HEK293T (cell line): Measurements from ENCODE around the gene NSFL1C.
"Not testable (repeated sequence)": the region's sequence is repeated elsewhere in the genome, so short reads cannot be mapped to it uniquely, and the experiment has no call there.

Experiments used
- CTCF ChIA-PET: fragments of 350-600 bp; formaldehyde crosslinking; extraction: SDS; loops from one replicate; lab custom pipeline; 2021; ENCODE audit warnings: antibody characterized with exemption, inconsistent platforms; lab: Yijun Ruan, JAX
- POLR2A ChIA-PET: fragments of 350-600 bp; formaldehyde crosslinking; extraction: SDS; loops from one replicate; lab custom pipeline; 2020; ENCODE audit warnings: antibody characterized with exemption, inconsistent platforms; lab: Yijun Ruan, JAX
- DNase-seq: peaks from one replicate; pipeline ENCODE4 v3.0.0; 2012; ENCODE audit warnings: mixed read lengths; ENCODE audit errors: extremely low spot score
- ARNT ChIP-seq: fragments of 450-650 bp; IDR thresholded peaks from 2 replicates; pipeline ENCODE4 v1.6.1; 2017; ENCODE audit warnings: mild to moderate bottlenecking
- BHLHE40 ChIP-seq: fragments of 450-650 bp; IDR thresholded peaks from 2 replicates; pipeline ENCODE4 v1.6.1; 2016; ENCODE audit warnings: mild to moderate bottlenecking, moderate library complexity, borderline replicate concordance
- CTBP1 ChIP-seq: fragments of 450-650 bp; IDR thresholded peaks from 2 replicates; pipeline ENCODE4 v1.6.1; 2016; ENCODE audit warnings: borderline replicate concordance
- ELF4 ChIP-seq: fragments of 450-650 bp; IDR thresholded peaks from 2 replicates; pipeline ENCODE4 v1.6.1; 2017; ENCODE audit warnings: antibody characterized with exemption
- FOXA1 ChIP-seq: fragments of 450-650 bp; IDR thresholded peaks from 2 replicates; pipeline ENCODE4 v1.6.1; 2016; ENCODE audit warnings: mild to moderate bottlenecking
- FOXK2 ChIP-seq: fragments of 450-650 bp; IDR thresholded peaks from 2 replicates; pipeline ENCODE4 v1.6.1; 2016; ENCODE audit warnings: mild to moderate bottlenecking
- FOXM1 ChIP-seq: fragments of 450-650 bp; IDR thresholded peaks from 2 replicates; pipeline ENCODE4 v1.6.1; 2017; ENCODE audit warnings: mild to moderate bottlenecking, borderline replicate concordance
- HDGF ChIP-seq: fragments of 450-650 bp; IDR thresholded peaks from 2 replicates; pipeline ENCODE4 v1.6.1; 2017; ENCODE audit warnings: antibody characterized with exemption, borderline replicate concordance
- L3MBTL2 ChIP-seq: fragments of 450-650 bp; conservative IDR thresholded peaks from 2 replicates; pipeline ENCODE4 v1.6.1; 2016; ENCODE audit warnings: mild to moderate bottlenecking
- LEF1 ChIP-seq: fragments of 450-650 bp; IDR thresholded peaks from 2 replicates; pipeline ENCODE4 v1.6.1; 2017; ENCODE audit warnings: mild to moderate bottlenecking, borderline replicate concordance
- NFRKB ChIP-seq: fragments of 450-650 bp; IDR thresholded peaks from 2 replicates; pipeline ENCODE4 v1.6.1; 2016; ENCODE audit warnings: mild to moderate bottlenecking, moderate library complexity
- SP1 ChIP-seq: fragments of 450-650 bp; IDR thresholded peaks from 2 replicates; pipeline ENCODE4 v1.6.1; 2017
- SUZ12 ChIP-seq: fragments of 450-650 bp; IDR thresholded peaks from 2 replicates; pipeline ENCODE4 v1.6.1; 2016; ENCODE audit warnings: mild to moderate bottlenecking
- TARDBP ChIP-seq: fragments of 450-650 bp; IDR thresholded peaks from 2 replicates; pipeline ENCODE4 v1.6.1; 2016
- ZNF384 ChIP-seq: fragments of 450-650 bp; IDR thresholded peaks from 2 replicates; pipeline ENCODE4 v1.6.1; 2016
- TF ChIP-seq, protein P1 (sequence below): fragments of 450-650 bp; IDR thresholded peaks from 2 replicates; pipeline ENCODE4 v1.6.1; 2016

The NSFL1C gene

DNA sequence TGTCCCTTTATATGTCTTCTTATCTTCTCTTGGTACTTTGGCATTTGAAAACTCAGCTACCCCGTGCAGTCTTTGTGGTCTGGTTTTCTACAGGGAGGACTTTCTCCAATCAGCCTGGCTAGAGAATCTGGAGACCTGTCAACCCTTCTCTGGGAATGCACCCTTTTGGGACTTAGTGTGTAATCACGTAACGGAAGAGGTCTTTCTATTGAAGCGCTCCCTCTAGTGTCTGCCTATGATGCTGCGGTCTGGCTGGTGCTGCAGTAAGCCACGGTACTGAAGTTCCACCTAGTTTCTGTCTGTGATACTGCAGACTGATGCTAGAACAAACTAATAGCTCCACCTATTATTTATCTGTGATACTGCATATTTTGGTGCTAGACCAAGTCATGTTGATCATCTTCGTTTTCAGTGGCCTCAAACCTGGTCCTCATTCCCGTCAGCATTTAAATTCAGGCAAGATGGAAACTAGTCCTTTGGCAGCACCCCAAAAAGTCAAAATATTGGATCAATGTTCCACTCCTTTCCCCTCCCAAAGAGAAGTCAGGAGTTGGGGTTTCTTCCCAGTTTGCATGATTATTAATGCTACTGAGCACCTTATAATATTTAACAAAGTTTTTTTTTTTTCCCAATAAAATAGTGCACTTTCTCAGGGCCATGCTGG lies 37.0 kb upstream of the NSFL1C start:
- ChIA-PET POLR2A (interaction anchor here (1.1 kb wide), 1 partner anchor 11 kb away, joined by 6 read pairs; no protein-coding TSS in a partner anchor), CTCF (interaction anchor here (0.5 to 0.8 kb wide), 7 partner anchors 11 to 386 kb away, joined by 3 to 4 read pairs (median 3); no protein-coding TSS in a partner anchor)
- DNase-seq = peak; percentile 83
- TF ChIP-seq L3MBTL2 = no peak
- no peak for TF ChIP-seq SP1
- no peak for TF ChIP-seq ZNF384
- TF ChIP-seq TARDBP = no peak
- TF ChIP-seq, protein P1, sequence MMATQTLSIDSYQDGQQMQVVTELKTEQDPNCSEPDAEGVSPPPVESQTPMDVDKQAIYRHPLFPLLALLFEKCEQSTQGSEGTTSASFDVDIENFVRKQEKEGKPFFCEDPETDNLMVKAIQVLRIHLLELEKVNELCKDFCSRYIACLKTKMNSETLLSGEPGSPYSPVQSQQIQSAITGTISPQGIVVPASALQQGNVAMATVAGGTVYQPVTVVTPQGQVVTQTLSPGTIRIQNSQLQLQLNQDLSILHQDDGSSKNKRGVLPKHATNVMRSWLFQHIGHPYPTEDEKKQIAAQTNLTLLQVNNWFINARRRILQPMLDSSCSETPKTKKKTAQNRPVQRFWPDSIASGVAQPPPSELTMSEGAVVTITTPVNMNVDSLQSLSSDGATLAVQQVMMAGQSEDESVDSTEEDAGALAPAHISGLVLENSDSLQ = no peak
- TF ChIP-seq SUZ12 = no peak
- no peak for TF ChIP-seq BHLHE40
- no peak for TF ChIP-seq FOXK2
- TF ChIP-seq HDGF = no peak
- no peak for TF ChIP-seq FOXA1
- no peak for TF ChIP-seq ELF4
- TF ChIP-seq NFRKB = no peak
- no peak for TF ChIP-seq LEF1
- TF ChIP-seq ARNT = no peak
- no peak for TF ChIP-seq FOXM1
- no peak for TF ChIP-seq CTBP1

DNA sequence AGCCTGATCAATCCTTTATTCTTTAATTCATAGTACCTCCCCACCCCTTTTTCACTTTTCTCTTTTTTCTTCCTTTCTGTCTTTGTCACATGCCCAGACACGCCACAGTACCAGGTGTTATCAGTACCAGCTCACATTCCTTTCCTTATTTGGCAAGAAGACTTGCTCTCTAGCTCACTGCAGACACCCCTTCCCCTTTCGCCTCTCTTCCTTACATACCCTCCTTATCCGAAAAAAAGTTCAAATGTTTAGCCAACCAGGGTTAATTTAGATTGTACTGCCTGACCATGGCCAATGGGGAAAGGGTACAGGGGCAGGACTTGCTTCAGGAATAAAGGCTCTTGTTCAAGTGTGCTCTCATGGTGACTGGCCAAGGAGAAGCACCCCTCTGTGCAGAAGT lies 33.8 kb upstream of the NSFL1C start:
- TF ChIP-seq, protein P1 = no peak
- TF ChIP-seq FOXK2 = no peak
- no peak for TF ChIP-seq FOXA1
- ChIA-PET CTCF (interaction anchor here (0.8 kb wide), 1 partner anchor 276 kb away, joined by 3 read pairs; no protein-coding TSS in a partner anchor), POLR2A (no interaction called here)
- DNase-seq = no peak

DNA sequence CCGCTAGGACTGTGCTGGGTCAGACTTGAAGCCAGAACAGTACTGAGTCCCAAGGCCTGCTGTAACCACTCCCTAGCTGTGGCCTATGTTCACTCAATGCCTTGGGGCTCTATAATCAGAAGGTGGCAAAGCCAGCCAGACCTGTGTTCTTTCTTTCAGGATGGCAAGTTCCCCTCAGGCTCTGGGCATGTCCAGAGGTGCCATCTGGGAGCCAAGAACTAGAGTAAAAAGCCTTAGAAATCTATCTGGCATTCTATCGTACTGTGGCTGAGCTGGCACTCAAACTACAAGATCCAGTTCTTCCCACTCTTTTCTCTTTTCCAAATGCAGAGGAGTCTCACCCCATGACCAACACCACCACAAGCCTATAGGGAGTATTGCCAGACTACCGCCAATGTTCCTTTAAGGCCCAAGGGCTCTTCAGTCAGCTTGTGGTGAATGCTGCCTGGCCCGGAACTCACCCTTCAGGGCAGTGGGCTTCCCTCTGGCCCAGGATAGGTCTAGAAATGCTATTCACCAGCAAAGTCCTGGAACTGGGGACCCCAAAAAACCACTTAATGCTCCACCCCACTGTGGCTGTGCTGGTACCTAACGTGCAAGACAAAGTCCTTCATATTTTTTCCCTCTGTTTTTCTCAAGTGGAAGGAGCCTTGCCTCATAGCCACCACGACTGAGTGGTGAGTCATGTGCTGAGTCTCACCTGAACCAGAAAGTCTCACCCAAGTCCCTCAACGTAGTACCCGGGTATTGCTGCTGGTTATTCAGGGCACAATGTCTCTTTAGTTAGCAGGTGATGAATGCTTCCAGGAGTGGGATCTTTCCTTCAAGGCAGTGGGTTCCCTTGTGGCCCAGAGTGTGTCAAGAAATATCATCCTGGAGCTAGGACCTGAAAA lies 33.1 kb upstream of the NSFL1C start:
- POLR2A ChIA-PET = no interaction called here
- no peak for DNase-seq
- CTCF ChIA-PET = no interaction called here
- TF ChIP-seq FOXM1 (no peak), ELF4 (no peak), ZNF384 (no peak), SP1 (no peak), HDGF (no peak), FOXK2 (no peak), SUZ12 (no peak), TARDBP (no peak)

DNA sequence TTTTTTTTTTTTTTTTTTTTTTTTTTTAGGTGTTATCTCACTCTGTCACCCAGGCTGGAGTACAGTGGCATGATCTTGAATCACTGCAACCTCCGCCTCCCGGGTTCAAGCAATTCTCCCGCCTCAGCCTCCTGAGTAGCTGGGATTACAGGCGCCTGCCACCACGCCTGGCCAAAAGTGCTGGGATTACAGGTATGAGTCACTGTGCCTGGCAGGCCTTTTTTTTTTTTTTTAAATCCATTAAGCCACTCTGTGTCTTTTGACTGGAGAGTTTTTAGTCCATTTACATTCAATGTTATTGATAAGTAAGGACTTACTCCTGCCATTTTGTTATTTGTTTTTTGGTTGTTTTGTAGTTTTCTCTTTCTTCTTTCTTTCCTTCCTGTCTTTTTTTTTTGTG lies 30.7 kb upstream of the NSFL1C start:
- DNase-seq, POLR2A ChIA-PET, CTCF ChIA-PET: not testable (repeated sequence)

DNA sequence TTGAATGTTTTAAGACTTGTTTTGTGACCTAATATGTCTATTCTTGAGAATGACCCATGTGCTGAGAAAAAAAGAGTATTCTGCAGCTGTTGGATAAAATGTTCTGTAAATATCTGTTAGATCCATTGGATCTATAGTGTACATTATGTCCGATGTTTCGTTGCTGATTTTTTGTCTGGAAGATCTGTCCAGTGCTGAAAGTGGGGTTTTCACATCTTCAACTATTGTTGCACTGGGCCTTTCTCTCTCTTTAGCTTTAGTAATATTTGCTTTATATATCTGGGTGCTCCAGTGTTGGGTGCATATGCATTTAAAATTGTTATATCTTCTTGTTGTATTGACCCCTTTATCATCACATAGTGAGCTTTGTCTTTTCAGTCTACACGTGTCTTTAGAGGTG lies 30.3 kb upstream of the NSFL1C start:
- POLR2A ChIA-PET = no interaction called here
- no peak for DNase-seq
- CTCF ChIA-PET = no interaction called here
- TF ChIP-seq FOXK2 = no peak

DNA sequence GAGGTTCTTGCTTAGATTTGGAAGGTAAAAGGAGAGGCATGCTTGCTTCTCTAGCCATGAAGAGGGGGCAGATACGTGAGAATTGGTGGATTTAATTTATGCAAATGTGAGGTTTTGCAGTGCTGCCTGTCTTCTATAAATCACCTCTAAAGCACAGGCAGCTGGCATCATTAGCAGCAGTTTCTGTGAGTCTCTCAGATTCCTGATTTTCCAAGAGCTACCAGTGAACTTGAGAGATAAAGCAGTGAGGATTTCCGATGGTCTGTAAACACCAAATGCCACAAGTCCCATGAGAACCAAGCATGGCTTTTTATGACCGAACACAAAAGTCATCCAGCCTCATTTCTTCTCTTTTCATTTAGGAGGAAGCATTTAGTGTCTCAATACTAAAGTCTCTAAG lies 27.8 kb upstream of the NSFL1C start:
- TF ChIP-seq FOXA1 = no peak
- no peak for TF ChIP-seq NFRKB
- TF ChIP-seq ZNF384 = no peak
- TF ChIP-seq SP1 = no peak
- TF ChIP-seq LEF1 = no peak
- no peak for TF ChIP-seq ELF4
- TF ChIP-seq ARNT = no peak
- no peak for TF ChIP-seq TARDBP
- TF ChIP-seq HDGF = no peak
- no peak for TF ChIP-seq BHLHE40
- TF ChIP-seq FOXM1 = no peak
- TF ChIP-seq L3MBTL2 = no peak
- TF ChIP-seq, protein P1 = no peak
- TF ChIP-seq SUZ12 = no peak
- TF ChIP-seq FOXK2 = no peak
- no peak for TF ChIP-seq CTBP1
- CTCF ChIA-PET = interaction anchor here (0.7 kb wide), 1 partner anchor 292 kb away, joined by 4 read pairs; no protein-coding TSS in a partner anchor
- no peak for DNase-seq
- POLR2A ChIA-PET = no interaction called here
